ENCODE results near the gene MBD3L1.

DNA sequence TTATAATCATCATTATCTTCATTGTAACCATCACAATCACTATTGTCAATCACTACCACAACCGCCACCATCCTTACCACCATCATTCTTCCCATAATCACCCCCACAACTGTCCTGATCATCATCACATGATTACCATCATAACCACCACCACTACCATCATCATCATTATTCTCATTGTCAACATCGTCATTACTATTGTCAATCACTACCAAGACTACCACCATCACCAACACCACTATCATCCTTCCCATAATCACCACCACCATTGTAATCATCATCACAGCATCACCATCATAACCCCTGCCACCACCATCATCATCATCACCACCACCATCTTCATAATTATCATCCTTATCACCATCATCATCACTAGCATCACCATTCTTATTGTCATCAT is 55.2 kb downstream of the MBD3L1 start:
- TF ChIP-seq CTCF (IDR thresholded peaks at IDR 0.05) (no peak), POLR2A (IDR thresholded peaks at IDR 0.05) (no peak)

Data from upper lobe of left lung (tissue), 4 donors.